Stimulated activated naive CD4-positive, alpha-beta T cell (primary cell): Measurements from ENCODE around the gene SNAI1.

Experiments
- DNase-seq, 6 experiments: peaks; one replicate each; lab custom pipeline; 2025; lab: John Stamatoyannopoulos, UW

Gene SNAI1

GRCh38 chr20:50037575-50037974 is 54.8 kb downstream of the SNAI1 start:
- DNase-seq, result no peak

GRCh38 chr20:50038169-50038568 is 55.4 kb downstream of the SNAI1 start:
- DNase-seq, result no peak
